ENCODE data around the gene MAGI3. TPM values are rescaled to one million over a fixed set of nuclear protein-coding genes. Genes with fewer than 3 reads are reported as not detected.
"Not testable (repeated sequence)": the region's sequence is repeated elsewhere in the genome, so short reads cannot be mapped to it uniquely, and the experiment has no call there.

Gene MAGI3
- total RNA-seq, 1 experiment from 2014 or later: 12.8 TPM

GRCh38 chr1:113505357-113505756 is 115.0 kb downstream of the MAGI3 start:
- no peaks in the 10 kb centered on the region for H3K36me3 ChIP-seq (replicated peaks; ENCODE audit: control insufficient read depth, insufficient read depth, low read length)
- no peak for DNase-seq
- H3K4me3 ChIP-seq (ENCODE audit: insufficient read depth, low read depth, low read length): no peak overlapping the region
- no peaks in the 10 kb centered on the region for H3K27me3 ChIP-seq (ENCODE audit: control insufficient read depth, insufficient read depth, low read length)

- H3K27me3 ChIP-seq (ENCODE audit: control insufficient read depth, insufficient read depth, low read length): no peaks in the 10 kb centered on the region
- H3K36me3 ChIP-seq (replicated peaks; ENCODE audit: control insufficient read depth, insufficient read depth, low read length): no peaks in the 10 kb centered on the region
- no peak for DNase-seq
- no peak overlapping the region for H3K4me3 ChIP-seq (ENCODE audit: insufficient read depth, low read depth, low read length)
Observed at GRCh38 chr1:113507552-113508214, 117.4 kb downstream of the MAGI3 start.

GRCh38 chr1:113508364-113509164 is 118.2 kb downstream of the MAGI3 start:
- H3K27me3 ChIP-seq (ENCODE audit: control insufficient read depth, insufficient read depth, low read length): no peaks in the 10 kb centered on the region
- no peaks in the 10 kb centered on the region for H3K36me3 ChIP-seq (replicated peaks; ENCODE audit: control insufficient read depth, insufficient read depth, low read length)
- DNase-seq: no peak
- no peak overlapping the region for H3K4me3 ChIP-seq (ENCODE audit: insufficient read depth, low read depth, low read length)

GRCh38 chr1:113509766-113510165 is 119.5 kb downstream of the MAGI3 start:
- not testable (repeated sequence) for DNase-seq

GRCh38 chr1:113511269-113511668 is 121.0 kb downstream of the MAGI3 start:
- Histone ChIP-seq H3K27me3 (ENCODE audit: control insufficient read depth, insufficient read depth, low read length) (no peaks in the 10 kb centered on the region), H3K4me3 (ENCODE audit: insufficient read depth, low read depth, low read length) (no peak overlapping the region), H3K36me3 (replicated peaks; ENCODE audit: control insufficient read depth, insufficient read depth, low read length) (no peaks in the 10 kb centered on the region)
- DNase-seq: no peak

More at GRCh38 chr1:113509766-113510165, 119.5 kb downstream of the MAGI3 start:
- H3K4me3 ChIP-seq (ENCODE audit: insufficient read depth, low read depth, low read length); H3K27me3 ChIP-seq (ENCODE audit: control insufficient read depth, insufficient read depth, low read length); H3K36me3 ChIP-seq (replicated peaks; ENCODE audit: control insufficient read depth, insufficient read depth, low read length): not testable (repeated sequence)

GRCh38 chr1:113515498-113515897 is 125.2 kb downstream of the MAGI3 start:
- no peak for DNase-seq
- H3K4me3 ChIP-seq (ENCODE audit: insufficient read depth, low read depth, low read length): no peak overlapping the region
- no peaks in the 10 kb centered on the region for H3K36me3 ChIP-seq (replicated peaks; ENCODE audit: control insufficient read depth, insufficient read depth, low read length)
- H3K27me3 ChIP-seq (ENCODE audit: control insufficient read depth, insufficient read depth, low read length): no peaks in the 10 kb centered on the region

- Histone ChIP-seq H3K4me3 (ENCODE audit: insufficient read depth, low read depth, low read length) (no peak overlapping the region), H3K36me3 (replicated peaks; ENCODE audit: control insufficient read depth, insufficient read depth, low read length) (no peaks in the 10 kb centered on the region), H3K27me3 (ENCODE audit: control insufficient read depth, insufficient read depth, low read length) (no peaks in the 10 kb centered on the region)
- DNase-seq: no peak
Observed at GRCh38 chr1:113517346-113517745, 127.0 kb downstream of the MAGI3 start.

- no peaks in the 10 kb centered on the region for H3K27me3 ChIP-seq (ENCODE audit: control insufficient read depth, insufficient read depth, low read length)
- H3K36me3 ChIP-seq (replicated peaks; ENCODE audit: control insufficient read depth, insufficient read depth, low read length): no peaks in the 10 kb centered on the region
- no peak overlapping the region for H3K4me3 ChIP-seq (ENCODE audit: insufficient read depth, low read depth, low read length)
- DNase-seq: no peak
Observed at GRCh38 chr1:113517983-113518382, 127.7 kb downstream of the MAGI3 start.

GRCh38 chr1:113519556-113519955 is 129.2 kb downstream of the MAGI3 start:
- Histone ChIP-seq H3K4me3 (ENCODE audit: insufficient read depth, low read depth, low read length) (no peak overlapping the region), H3K27me3 (ENCODE audit: control insufficient read depth, insufficient read depth, low read length) (no peaks in the 10 kb centered on the region), H3K36me3 (replicated peaks; ENCODE audit: control insufficient read depth, insufficient read depth, low read length) (no peaks in the 10 kb centered on the region)
- no peak for DNase-seq

- H3K27me3 ChIP-seq (ENCODE audit: control insufficient read depth, insufficient read depth, low read length): no peaks in the 10 kb centered on the region
- no peak overlapping the region for H3K4me3 ChIP-seq (ENCODE audit: insufficient read depth, low read depth, low read length)
- H3K36me3 ChIP-seq (replicated peaks; ENCODE audit: control insufficient read depth, insufficient read depth, low read length): no peaks in the 10 kb centered on the region
- DNase-seq: no peak
Observed at GRCh38 chr1:113530021-113530420, 139.7 kb downstream of the MAGI3 start.

- no peak for DNase-seq
- H3K27me3 ChIP-seq (ENCODE audit: control insufficient read depth, insufficient read depth, low read length): no peaks in the 10 kb centered on the region
- no peak overlapping the region for H3K4me3 ChIP-seq (ENCODE audit: insufficient read depth, low read depth, low read length)
- H3K36me3 ChIP-seq (replicated peaks; ENCODE audit: control insufficient read depth, insufficient read depth, low read length): no peaks in the 10 kb centered on the region
Observed at GRCh38 chr1:113531321-113531720, 141.0 kb downstream of the MAGI3 start.

- Histone ChIP-seq H3K27me3 (ENCODE audit: control insufficient read depth, insufficient read depth, low read length) (no peaks in the 10 kb centered on the region), H3K36me3 (replicated peaks; ENCODE audit: control insufficient read depth, insufficient read depth, low read length) (no peaks in the 10 kb centered on the region), H3K4me3 (ENCODE audit: insufficient read depth, low read depth, low read length) (no peak overlapping the region)
- DNase-seq: no peak
Observed at GRCh38 chr1:113533061-113533460, 142.7 kb downstream of the MAGI3 start.

- no peaks in the 10 kb centered on the region for H3K36me3 ChIP-seq (replicated peaks; ENCODE audit: control insufficient read depth, insufficient read depth, low read length)
- H3K27me3 ChIP-seq (ENCODE audit: control insufficient read depth, insufficient read depth, low read length): no peaks in the 10 kb centered on the region
- no peak overlapping the region for H3K4me3 ChIP-seq (ENCODE audit: insufficient read depth, low read depth, low read length)
- peak; percentile 8 for DNase-seq
Observed at GRCh38 chr1:113534130-113534817, 144.0 kb downstream of the MAGI3 start.

GRCh38 chr1:113534875-113535274 is 144.6 kb downstream of the MAGI3 start:
- H3K4me3 ChIP-seq (ENCODE audit: insufficient read depth, low read depth, low read length): no peak overlapping the region
- no peak for DNase-seq
- no peaks in the 10 kb centered on the region for H3K27me3 ChIP-seq (ENCODE audit: control insufficient read depth, insufficient read depth, low read length)
- no peaks in the 10 kb centered on the region for H3K36me3 ChIP-seq (replicated peaks; ENCODE audit: control insufficient read depth, insufficient read depth, low read length)

Data from H7 (cell line).